MCF 10A (cell line): ENCODE data around the gene C4A. TPM values are rescaled to one million over a fixed set of nuclear protein-coding genes. Genes with fewer than 3 reads are reported as not detected.
A peak's percentile ranks its signal among the peaks of the same experiment; 100 is the strongest.

Experiments
- BruUV-seq: library from RNA; stranded (reverse); fragments of 400-500 nt; replicated peaks from 2 replicates; lab custom pipeline; 2021; lab: Mats Ljungman, UMichigan
- CTCF ChIA-PET: fragments of 300-600 bp; sonication (Branson Sonifier 250); formaldehyde crosslinking; extraction: SDS; loops from one replicate; lab custom pipeline; 2021; ENCODE audit warnings: antibody characterized with exemption, inconsistent platforms; lab: Yijun Ruan, JAX
- POLR2A ChIA-PET: fragments of 300-600, 350-650 bp; sonication (Branson Sonifier 250); formaldehyde crosslinking; extraction: SDS; loops from one replicate; lab custom pipeline; 2020; ENCODE audit warnings: antibody characterized with exemption, inconsistent platforms; lab: Yijun Ruan, JAX
- DNase-seq: peaks from one replicate; pipeline ENCODE4 v3.0.0-alpha.2; 2018; ENCODE audit not compliant: unreplicated experiment
- H3K27ac Mint-ChIP-seq: one replicate; pipeline ENCODE4 v1.8.0; 2022; ENCODE audit warnings: mild to moderate bottlenecking, low read depth, mixed read lengths; ENCODE audit not compliant: unreplicated experiment
- H3K27me3 Mint-ChIP-seq: one replicate; pipeline ENCODE4 v1.8.0; 2022; ENCODE audit warnings: mixed read lengths; ENCODE audit not compliant: insufficient read depth, unreplicated experiment
- H3K36me3 Mint-ChIP-seq: one replicate; pipeline ENCODE4 v1.8.0; 2022; ENCODE audit warnings: mild to moderate bottlenecking, moderate library complexity, mixed read lengths; ENCODE audit not compliant: insufficient read depth, unreplicated experiment
- H3K4me1 Mint-ChIP-seq: one replicate; pipeline ENCODE4 v1.8.0; 2022; ENCODE audit warnings: mixed read lengths; ENCODE audit not compliant: insufficient read depth, unreplicated experiment
- H3K4me3 Mint-ChIP-seq: one replicate; pipeline ENCODE4 v1.8.0; 2022; ENCODE audit warnings: mild to moderate bottlenecking, moderate library complexity, mixed read lengths; ENCODE audit not compliant: unreplicated experiment
- H3K9me3 Mint-ChIP-seq: one replicate; pipeline ENCODE4 v1.8.0; 2022; ENCODE audit warnings: mixed read lengths; ENCODE audit not compliant: unreplicated experiment
- intact Hi-C: fragments of 100-400 bp; cut with micrococcal nuclease; formaldehyde crosslinking; loops from 2 replicates; pipeline ENCODE4 v1.14.1; 2022
- total RNA-seq: library from RNA; stranded (reverse); gene quantifications from 2 replicates; pipeline ENCODE4 v1.2.3, GENCODE V29; 2022
- TF ChIP-seq, protein P1 (sequence below): fragments of 200-600 bp; IDR thresholded peaks from one replicate; pipeline ENCODE4 v1.8.0; 2022; ENCODE audit warnings: antibody characterized with exemption, mild to moderate bottlenecking; ENCODE audit not compliant: unreplicated experiment

The C4A gene
- total RNA-seq, 1 experiment from 2014 or later: 7.7 TPM

DNA sequence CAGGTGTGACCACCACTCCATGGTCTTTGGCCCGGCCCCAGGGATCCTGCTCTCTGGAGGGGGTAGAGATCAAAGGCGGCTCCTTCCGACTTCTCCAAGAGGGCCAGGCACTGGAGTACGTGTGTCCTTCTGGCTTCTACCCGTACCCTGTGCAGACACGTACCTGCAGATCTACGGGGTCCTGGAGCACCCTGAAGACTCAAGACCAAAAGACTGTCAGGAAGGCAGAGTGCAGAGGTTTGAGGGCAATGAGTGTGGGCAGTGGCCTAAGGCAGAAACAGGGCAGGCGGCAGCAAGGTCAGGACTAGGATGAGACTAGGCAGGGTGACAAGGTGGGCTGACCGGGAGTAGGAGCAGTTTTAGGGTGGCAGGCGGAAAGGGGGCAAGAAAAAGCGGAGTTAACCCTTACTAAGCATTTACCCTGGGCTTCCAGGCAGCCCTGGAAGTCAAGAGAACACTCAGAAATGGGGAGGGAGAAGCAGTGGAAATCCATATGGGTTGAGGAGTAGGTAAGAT, 35.4 kb upstream of the C4A start:
- Mint-ChIP-seq H3K4me3 (peak overlapping the region; percentile 64), H3K4me1 (peaks cover 53% of the 10 kb centered on the region), H3K9me3 (no peaks in the 10 kb centered on the region), H3K27ac (peak overlapping the region; percentile 90), H3K27me3 (no peaks in the 10 kb centered on the region), H3K36me3 (peaks cover 40% of the 10 kb centered on the region)
- TF ChIP-seq, protein P1, sequence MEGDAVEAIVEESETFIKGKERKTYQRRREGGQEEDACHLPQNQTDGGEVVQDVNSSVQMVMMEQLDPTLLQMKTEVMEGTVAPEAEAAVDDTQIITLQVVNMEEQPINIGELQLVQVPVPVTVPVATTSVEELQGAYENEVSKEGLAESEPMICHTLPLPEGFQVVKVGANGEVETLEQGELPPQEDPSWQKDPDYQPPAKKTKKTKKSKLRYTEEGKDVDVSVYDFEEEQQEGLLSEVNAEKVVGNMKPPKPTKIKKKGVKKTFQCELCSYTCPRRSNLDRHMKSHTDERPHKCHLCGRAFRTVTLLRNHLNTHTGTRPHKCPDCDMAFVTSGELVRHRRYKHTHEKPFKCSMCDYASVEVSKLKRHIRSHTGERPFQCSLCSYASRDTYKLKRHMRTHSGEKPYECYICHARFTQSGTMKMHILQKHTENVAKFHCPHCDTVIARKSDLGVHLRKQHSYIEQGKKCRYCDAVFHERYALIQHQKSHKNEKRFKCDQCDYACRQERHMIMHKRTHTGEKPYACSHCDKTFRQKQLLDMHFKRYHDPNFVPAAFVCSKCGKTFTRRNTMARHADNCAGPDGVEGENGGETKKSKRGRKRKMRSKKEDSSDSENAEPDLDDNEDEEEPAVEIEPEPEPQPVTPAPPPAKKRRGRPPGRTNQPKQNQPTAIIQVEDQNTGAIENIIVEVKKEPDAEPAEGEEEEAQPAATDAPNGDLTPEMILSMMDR: no peak
- POLR2A ChIA-PET: interaction anchor here (1.1 to 3.0 kb wide), 11 partner anchors 11 to 183 kb away, joined by 4 to 24 read pairs (median 6); partner anchors contain the start of genes DXO, EHMT2, FKBPL and NELFE
- BruUV-seq: TSS peak; percentile 69
- no peak for DNase-seq
- CTCF ChIA-PET: no interaction called here
- intact Hi-C loops: no loop called here

DNA sequence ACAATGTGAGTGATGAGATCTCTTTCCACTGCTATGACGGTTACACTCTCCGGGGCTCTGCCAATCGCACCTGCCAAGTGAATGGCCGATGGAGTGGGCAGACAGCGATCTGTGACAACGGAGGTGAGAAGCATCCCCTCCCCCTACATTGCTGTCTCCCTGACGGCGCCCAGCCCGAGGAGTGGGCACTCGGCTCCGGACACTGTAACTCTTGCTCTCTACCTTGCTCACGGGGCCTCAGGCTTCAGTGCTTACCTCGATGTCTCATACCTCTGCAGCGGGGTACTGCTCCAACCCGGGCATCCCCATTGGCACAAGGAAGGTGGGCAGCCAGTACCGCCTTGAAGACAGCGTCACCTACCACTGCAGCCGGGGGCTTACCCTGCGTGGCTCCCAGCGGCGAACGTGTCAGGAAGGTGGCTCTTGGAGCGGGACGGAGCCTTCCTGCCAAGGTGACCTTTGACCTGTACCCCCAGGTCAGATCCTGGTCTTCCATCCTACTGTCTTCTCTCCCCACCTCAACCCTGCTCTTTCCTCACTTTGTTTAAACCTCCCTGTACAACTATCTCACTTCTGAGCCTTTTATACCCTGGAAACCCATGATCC, 34.7 kb upstream of the C4A start:
- Mint-ChIP-seq H3K9me3 (no peaks in the 10 kb centered on the region), H3K27ac (peak overlapping the region; percentile 51), H3K4me1 (peaks cover 52% of the 10 kb centered on the region), H3K4me3 (peak overlapping the region; percentile 64), H3K36me3 (peaks cover 40% of the 10 kb centered on the region), H3K27me3 (no peaks in the 10 kb centered on the region)
- DNase-seq: no peak
- TF ChIP-seq, protein P1: no peak
- intact Hi-C loops: no loop called here
- no TSS peak for BruUV-seq
- ChIA-PET POLR2A (interaction anchor here (0.9 to 3.6 kb wide), 4 partner anchors 12 to 49 kb away, joined by 5 to 24 read pairs (median 7); partner anchors contain the start of genes DXO, EHMT2, NELFE and SKIC2), CTCF (interaction anchor here (0.6 kb wide), 1 partner anchor 10 kb away, joined by 3 read pairs; no protein-coding TSS in a partner anchor)

DNA sequence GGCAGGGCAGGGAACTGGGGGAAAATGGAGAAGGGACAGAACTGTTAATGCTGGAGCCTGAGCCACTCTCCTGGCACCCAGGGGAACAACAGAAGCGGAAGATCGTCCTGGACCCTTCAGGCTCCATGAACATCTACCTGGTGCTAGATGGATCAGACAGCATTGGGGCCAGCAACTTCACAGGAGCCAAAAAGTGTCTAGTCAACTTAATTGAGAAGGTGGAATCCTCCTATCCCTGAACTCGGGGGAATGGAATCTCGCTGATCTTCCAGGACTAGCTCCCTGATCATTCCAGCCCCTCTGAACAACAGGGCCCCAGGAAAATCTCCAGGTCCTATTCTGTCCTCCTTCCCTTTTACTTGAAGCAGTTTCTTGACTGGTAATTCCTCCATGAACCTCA, 34.0 kb upstream of the C4A start:
- H3K36me3 Mint-ChIP-seq: peaks cover 42% of the 10 kb centered on the region
- DNase-seq: no peak
- intact Hi-C loops: no loop called here
- H3K27me3 Mint-ChIP-seq: no peaks in the 10 kb centered on the region
- H3K4me3 Mint-ChIP-seq: peak overlapping the region; percentile 64
- H3K9me3 Mint-ChIP-seq: no peaks in the 10 kb centered on the region
- H3K27ac Mint-ChIP-seq: peak overlapping the region; percentile 70
- CTCF ChIA-PET: interaction anchor here (0.6 kb wide), 1 partner anchor 9 kb away, joined by 3 read pairs; no protein-coding TSS in a partner anchor
- BruUV-seq: no TSS peak
- TF ChIP-seq, protein P1: no peak
- peaks cover 47% of the 10 kb centered on the region for H3K4me1 Mint-ChIP-seq
- POLR2A ChIA-PET: interaction anchor here (0.9 to 3.6 kb wide), 4 partner anchors 11 to 50 kb away, joined by 5 to 24 read pairs (median 7); partner anchors contain the start of genes DXO, EHMT2, NELFE and SKIC2

DNA sequence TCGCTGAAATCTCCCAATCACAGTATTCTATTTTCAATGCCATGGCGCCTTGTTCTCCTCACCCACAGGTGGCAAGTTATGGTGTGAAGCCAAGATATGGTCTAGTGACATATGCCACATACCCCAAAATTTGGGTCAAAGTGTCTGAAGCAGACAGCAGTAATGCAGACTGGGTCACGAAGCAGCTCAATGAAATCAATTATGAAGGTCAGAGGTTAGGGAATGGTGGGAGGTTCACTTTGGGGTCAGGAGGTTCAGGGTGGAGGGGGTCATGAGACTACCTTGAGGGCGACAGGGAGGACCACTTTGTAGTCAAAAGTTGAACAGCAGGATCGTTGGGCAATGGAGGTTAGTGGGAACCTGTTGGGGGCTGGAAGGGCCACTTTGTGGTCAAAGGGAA, 33.6 kb upstream of the C4A start:
- no peak for DNase-seq
- H3K27me3 Mint-ChIP-seq: no peaks in the 10 kb centered on the region
- no peaks in the 10 kb centered on the region for H3K9me3 Mint-ChIP-seq
- TF ChIP-seq, protein P1: no peak
- peaks cover 46% of the 10 kb centered on the region for H3K36me3 Mint-ChIP-seq
- CTCF ChIA-PET: no interaction called here
- peak overlapping the region; percentile 70 for H3K27ac Mint-ChIP-seq
- no peak overlapping the region for H3K4me3 Mint-ChIP-seq
- BruUV-seq: no TSS peak
- intact Hi-C loops: no loop called here
- H3K4me1 Mint-ChIP-seq: peaks cover 47% of the 10 kb centered on the region
- POLR2A ChIA-PET: interaction anchor here (0.9 to 3.6 kb wide), 4 partner anchors 11 to 50 kb away, joined by 5 to 24 read pairs (median 7); partner anchors contain the start of genes DXO, EHMT2, NELFE and SKIC2
